IPS DF 6.9 (cell line): ENCODE results near the gene TAPT1.

Experiments used
- DNase-seq: peaks from one replicate; pipeline ENCODE4 v3.0.0-alpha.2; 2013; ENCODE audit warnings: low read depth, low spot score
- H3K27ac ChIP-seq: one replicate; pipeline ENCODE4 v1.5.1; 2013; ENCODE audit warnings: low read length, control low read depth
- H3K27me3 ChIP-seq: 2 replicates; pipeline ENCODE4 v1.6.1; 2013; ENCODE audit warnings: mild to moderate bottlenecking, low read length; ENCODE audit not compliant: control insufficient read depth, insufficient read depth
- H3K36me3 ChIP-seq: 2 replicates; pipeline ENCODE4 v1.6.1; 2013; ENCODE audit warnings: low read length; ENCODE audit not compliant: control insufficient read depth, insufficient read depth
- H3K4me1 ChIP-seq: 2 replicates; pipeline ENCODE4 v1.6.1; 2013; ENCODE audit warnings: low read length; ENCODE audit not compliant: control insufficient read depth, insufficient read depth
- H3K4me3 ChIP-seq: 2 replicates; pipeline ENCODE4 v1.5.1; 2013; ENCODE audit warnings: mild to moderate bottlenecking, low read length
- H3K9me3 ChIP-seq: 2 replicates; pipeline ENCODE4 v1.6.1; 2013; ENCODE audit warnings: low read length, inconsistent platforms; ENCODE audit not compliant: control insufficient read depth, insufficient read depth
- WGBS: extraction: QIAGEN DNeasy Blood & Tissue Kit; methylation state at CpG from one replicate; pipeline ENCODE4 v1.1.7; 2013; ENCODE audit warnings: mixed read lengths, missing lambda C conversion rate; ENCODE audit not compliant: insufficient read length, insufficient coverage; 5-methylcytosine and 5-hydroxymethylcytosine counted together

The TAPT1 gene

DNA sequence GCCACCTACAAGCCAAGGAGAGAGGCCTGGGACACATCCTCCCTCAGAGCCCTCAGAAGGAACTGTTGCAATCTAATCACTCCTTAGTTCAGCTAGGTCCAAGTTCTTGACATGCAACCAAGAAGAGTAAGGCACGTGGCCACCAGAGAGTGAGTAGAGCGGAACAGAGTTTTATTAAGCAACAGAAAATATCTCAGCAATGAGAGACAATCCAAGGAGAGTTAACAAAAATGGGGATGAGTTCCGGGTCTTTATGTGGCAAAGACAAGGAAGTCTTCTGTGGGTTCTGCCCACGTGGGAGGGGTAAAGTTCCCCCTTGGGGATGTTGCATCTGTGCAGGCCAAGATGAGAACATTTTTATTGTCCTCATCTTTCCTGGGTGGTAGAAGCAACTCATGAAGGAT is 104.0 kb downstream of the TAPT1 start:
- no peaks in the 10 kb centered on the region for H3K4me1 ChIP-seq
- no peak overlapping the region for H3K4me3 ChIP-seq
- H3K9me3 ChIP-seq, result no peaks in the 10 kb centered on the region
- no peak overlapping the region for H3K27ac ChIP-seq
- no peaks in the 10 kb centered on the region for H3K36me3 ChIP-seq
- WGBS, result no CpG with 5 or more reads among the region's 4 CpGs
- no peak for DNase-seq
- no peaks in the 10 kb centered on the region for H3K27me3 ChIP-seq

GRCh38 chr4:16120720-16121119 is 105.6 kb downstream of the TAPT1 start:
- H3K4me1 ChIP-seq, result no peaks in the 10 kb centered on the region
- no CpG with 5 or more reads among the region's 4 CpGs for WGBS
- no peaks in the 10 kb centered on the region for H3K36me3 ChIP-seq
- H3K9me3 ChIP-seq, result no peaks in the 10 kb centered on the region
- H3K4me3 ChIP-seq, result no peak overlapping the region
- no peaks in the 10 kb centered on the region for H3K27me3 ChIP-seq
- no peak overlapping the region for H3K27ac ChIP-seq
- no peak for DNase-seq

DNA sequence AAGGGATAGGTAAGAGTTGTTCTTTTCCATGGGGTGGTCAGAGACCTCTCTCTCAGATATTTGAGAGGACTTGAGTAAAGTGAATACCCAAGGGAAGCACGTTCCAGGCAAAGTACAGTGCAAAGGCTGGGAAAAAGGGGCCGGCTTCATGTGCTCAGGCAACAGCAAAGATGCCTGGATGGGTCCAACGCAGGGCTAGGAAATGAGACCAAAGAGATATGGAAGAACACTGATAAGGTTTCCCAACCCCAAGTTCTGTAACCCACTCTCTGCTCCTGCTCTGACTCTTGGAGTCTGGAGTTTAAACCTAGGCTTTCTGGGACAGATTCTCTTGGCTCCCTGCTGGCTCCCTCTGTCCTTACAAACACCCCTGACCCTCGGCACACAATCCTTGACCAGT is 106.3 kb downstream of the TAPT1 start:
- no CpG with 5 or more reads among the region's 4 CpGs for WGBS
- no peak for DNase-seq
- no peak overlapping the region for H3K4me3 ChIP-seq
- H3K36me3 ChIP-seq, result no peaks in the 10 kb centered on the region
- H3K9me3 ChIP-seq, result no peaks in the 10 kb centered on the region
- no peak overlapping the region for H3K27ac ChIP-seq
- H3K27me3 ChIP-seq, result no peaks in the 10 kb centered on the region
- H3K4me1 ChIP-seq, result no peaks in the 10 kb centered on the region

GRCh38 chr4:16118090-16118489 is 108.2 kb downstream of the TAPT1 start:
- no peaks in the 10 kb centered on the region for H3K36me3 ChIP-seq
- H3K27ac ChIP-seq, result no peak overlapping the region
- DNase-seq, result no peak
- H3K4me1 ChIP-seq, result no peaks in the 10 kb centered on the region
- no peak overlapping the region for H3K4me3 ChIP-seq
- H3K9me3 ChIP-seq, result no peaks in the 10 kb centered on the region
- WGBS, result no CpG with 5 or more reads among the region's 2 CpGs
- no peaks in the 10 kb centered on the region for H3K27me3 ChIP-seq

DNA sequence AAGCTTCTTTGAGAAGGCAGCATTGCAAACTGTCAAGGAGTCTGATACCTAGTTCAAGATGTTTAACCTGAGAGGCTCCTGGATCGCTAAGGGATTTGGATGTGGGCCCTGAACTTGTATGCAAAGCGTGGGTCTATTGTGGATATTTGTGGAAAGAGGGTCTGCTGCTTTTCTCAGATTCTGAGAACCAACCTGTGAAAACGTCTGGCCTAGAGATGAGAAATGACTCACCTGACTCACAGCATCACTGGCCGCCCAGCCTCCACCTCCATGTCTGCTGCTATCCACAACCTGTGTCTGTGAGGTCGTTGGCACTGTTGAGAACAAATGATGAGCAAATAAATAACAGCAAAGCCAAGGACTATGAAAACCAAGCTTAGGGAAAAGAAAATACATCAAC is 109.1 kb downstream of the TAPT1 start:
- Histone ChIP-seq H3K4me3 (no peak overlapping the region), H3K36me3 (no peaks in the 10 kb centered on the region), H3K27me3 (no peaks in the 10 kb centered on the region), H3K27ac (no peak overlapping the region), H3K9me3 (no peaks in the 10 kb centered on the region), H3K4me1 (no peaks in the 10 kb centered on the region)
- no peak for DNase-seq
- WGBS, result no CpG with 5 or more reads among the region's 5 CpGs

GRCh38 chr4:16116493-16116990 is 109.7 kb downstream of the TAPT1 start:
- Histone ChIP-seq H3K27ac (no peak overlapping the region), H3K4me3 (no peak overlapping the region), H3K36me3 (no peaks in the 10 kb centered on the region), H3K27me3 (no peaks in the 10 kb centered on the region), H3K4me1 (no peaks in the 10 kb centered on the region), H3K9me3 (no peaks in the 10 kb centered on the region)
- DNase-seq, result no peak
- no CpG with 5 or more reads among the region's 3 CpGs for WGBS

GRCh38 chr4:16116019-16116418 is 110.3 kb downstream of the TAPT1 start:
- H3K4me3 ChIP-seq, result no peak overlapping the region
- H3K27me3 ChIP-seq, result no peaks in the 10 kb centered on the region
- no peaks in the 10 kb centered on the region for H3K9me3 ChIP-seq
- no peak overlapping the region for H3K27ac ChIP-seq
- no peak for DNase-seq
- no peaks in the 10 kb centered on the region for H3K4me1 ChIP-seq
- no peaks in the 10 kb centered on the region for H3K36me3 ChIP-seq
- WGBS, result no CpG with 5 or more reads among the region's 7 CpGs

GRCh38 chr4:16114546-16114945 is 111.7 kb downstream of the TAPT1 start:
- Histone ChIP-seq H3K9me3 (no peaks in the 10 kb centered on the region), H3K4me1 (no peaks in the 10 kb centered on the region), H3K36me3 (no peaks in the 10 kb centered on the region), H3K4me3 (no peak overlapping the region), H3K27ac (no peak overlapping the region), H3K27me3 (no peaks in the 10 kb centered on the region)
- no CpG with 5 or more reads among the region's 6 CpGs for whole genome bisulfite sequencing
- no peak for DNase-seq

- no peaks in the 10 kb centered on the region for H3K27me3 ChIP-seq
- H3K4me3 ChIP-seq, result no peak overlapping the region
- no peaks in the 10 kb centered on the region for H3K36me3 ChIP-seq
- DNase-seq, result no peak
- no peaks in the 10 kb centered on the region for H3K9me3 ChIP-seq
- no CpG with 5 or more reads among the region's 3 CpGs for WGBS
- H3K27ac ChIP-seq, result no peak overlapping the region
- no peaks in the 10 kb centered on the region for H3K4me1 ChIP-seq
These were observed 112.5 kb downstream of the TAPT1 start for GRCh38 chr4:16113741-16114140.

GRCh38 chr4:16111533-16111932 is 114.7 kb downstream of the TAPT1 start:
- no peak overlapping the region for H3K27ac ChIP-seq
- no CpG with 5 or more reads among the region's 5 CpGs for WGBS
- H3K27me3 ChIP-seq, result no peaks in the 10 kb centered on the region
- no peak for DNase-seq
- no peaks in the 10 kb centered on the region for H3K9me3 ChIP-seq
- H3K36me3 ChIP-seq, result no peaks in the 10 kb centered on the region
- H3K4me3 ChIP-seq, result no peak overlapping the region
- H3K4me1 ChIP-seq, result no peaks in the 10 kb centered on the region

DNA sequence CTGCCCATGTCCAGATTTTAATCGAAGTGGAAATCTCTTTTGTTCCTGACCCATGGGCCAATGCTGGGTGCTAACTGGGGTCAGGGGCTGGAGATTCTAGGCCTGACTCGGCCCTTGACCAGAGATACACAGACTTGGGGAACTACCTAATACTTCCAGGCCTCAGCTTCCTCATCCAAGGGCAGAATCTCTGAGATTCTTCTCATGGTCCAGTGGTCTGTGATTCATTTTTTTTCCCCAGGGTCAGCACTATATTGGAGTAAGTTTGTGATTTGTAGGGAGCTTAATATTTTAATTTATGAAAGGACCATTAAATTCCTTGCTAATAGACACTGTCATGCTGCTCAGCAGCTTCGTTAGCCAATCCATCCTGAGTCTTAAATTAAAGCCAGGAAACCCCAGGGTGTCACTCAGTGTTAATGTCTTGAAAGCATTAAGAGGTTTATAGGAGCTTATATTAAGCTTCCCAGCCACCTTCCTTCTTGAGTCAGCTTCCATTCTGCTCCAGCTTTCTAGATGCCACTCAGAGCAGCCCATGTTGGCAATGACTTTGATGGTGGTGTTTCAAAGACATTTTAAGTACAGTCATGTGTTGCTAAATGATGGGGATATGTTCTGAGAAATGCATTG is 115.5 kb downstream of the TAPT1 start:
- H3K9me3 ChIP-seq, result no peaks in the 10 kb centered on the region
- H3K4me1 ChIP-seq, result no peaks in the 10 kb centered on the region
- H3K4me3 ChIP-seq, result no peak overlapping the region
- DNase-seq, result no peak
- no peak overlapping the region for H3K27ac ChIP-seq
- no peaks in the 10 kb centered on the region for H3K36me3 ChIP-seq
- WGBS, result no CpG with 5 or more reads among the region's 3 CpGs
- H3K27me3 ChIP-seq, result no peaks in the 10 kb centered on the region
